Upper lobe of left lung (tissue), 6 donors: Measurements from ENCODE around the gene PHF21B. TPM values are rescaled to one million over a fixed set of nuclear protein-coding genes. Genes with fewer than 3 reads are reported as not detected.
"Not testable (repeated sequence)": the region's sequence is repeated elsewhere in the genome, so short reads cannot be mapped to it uniquely, and the experiment has no call there.

Experiments
- ATAC-seq, 2 donors: fragments of 200-7000 bp; cut with Tn5 transposase; one replicate each; pipeline ENCODE4 v1.9.1; 2022; ENCODE audit warnings: mild to moderate bottlenecking in 2 of 2, moderate library complexity in 2 of 2; ENCODE audit not compliant: low FRiP score in 2 of 2
- DNase-seq, 2 donors: peaks; one replicate each; pipeline ENCODE4 v3.0.0-alpha.2; 2019 to 2020
- H3K27ac ChIP-seq, 4 donors: fragments of 200-600 bp; sonication (generic); one replicate each; pipeline ENCODE4 v1.5.1; 2016 to 2019
- H3K27me3 ChIP-seq, 4 donors: fragments of 200-600 bp; sonication (generic); one replicate each; pipeline ENCODE4 v1.5.1; 2017 to 2019
- H3K36me3 ChIP-seq, 4 donors: fragments of 200-600 bp; sonication (generic); one replicate each; pipeline ENCODE4 v1.5.1; 2016 to 2019
- H3K4me1 ChIP-seq, 4 donors: fragments of 200-600 bp; sonication (generic); one replicate each; pipeline ENCODE4 v1.5.1; 2018 to 2019
- H3K4me3 ChIP-seq, 4 donors: fragments of 200-600 bp; sonication (generic); one replicate each; pipeline ENCODE4 v1.5.1; 2017 to 2019; ENCODE audit warnings: mild to moderate bottlenecking in 2 of 4, moderate library complexity in 1 of 4
- H3K9me3 ChIP-seq, 4 donors: fragments of 200-600 bp; sonication (generic); one replicate each; pipeline ENCODE4 v1.5.1; 2018 to 2019
- CTCF ChIP-seq, 6 experiments: fragments of 450-650 bp in 4 of 6; fragments of 200-600 bp in 2 of 6; sonication (generic) in 2 of 6; IDR thresholded peaks; one replicate each; pipeline ENCODE4 v1.5.1; 2016 to 2019; ENCODE audit warnings: antibody characterized with exemption in 6 of 6
- EP300 ChIP-seq, 4 donors: sonication (generic); formaldehyde crosslinking; IDR thresholded peaks; one replicate each; pipeline ENCODE4 v1.5.1; 2017; ENCODE audit warnings: antibody characterized with exemption in 4 of 4, control low read depth in 2 of 4
- POLR2A ChIP-seq, 4 donors: fragments of 450-650 bp; IDR thresholded peaks; one replicate each; pipeline ENCODE4 v1.5.1; 2016 to 2017; ENCODE audit warnings: antibody characterized with exemption in 4 of 4, mild to moderate bottlenecking in 2 of 4
- POLR2AphosphoS5 ChIP-seq, 2 donors: sonication (generic); formaldehyde crosslinking; IDR thresholded peaks; one replicate each; pipeline ENCODE4 v1.5.1; 2017; ENCODE audit warnings: antibody characterized with exemption in 2 of 2
- WGBS, 2 donors: methylation state at CpG; one replicate each; pipeline ENCODE4 v1.1.5; 2017 to 2018; 5-methylcytosine and 5-hydroxymethylcytosine counted together
- total RNA-seq, 6 donors: library from RNA; depleted of rRNA in 4 of 6; stranded (reverse); fragments of >200 nt in 4 of 6; gene quantifications; one replicate each; pipeline versions ENCODE4 v1.1.0 to v1.2.1, GENCODE V29; 2016 to 2021
- donor health status: DM: no; HTN: no; CAD: no; lungs with moderate emphysema.
- donor health status: DM: no; HTN: yes; CAD: no; lungs with severe emphysema.

The PHF21B gene
- total RNA-seq, 6 donors from 2014 or later = 0.06 to 0.24 TPM; not detected in 4

GRCh38 chr22:45053571-45053970, 43.8 kb upstream of the PHF21B start:
- DNase-seq (no peak), ATAC-seq (no peak)
- no peaks in the 10 kb centered on the region for H3K36me3 ChIP-seq
- no peak overlapping the region for H3K4me3 ChIP-seq
- no peaks in the 10 kb centered on the region for H3K9me3 ChIP-seq
- 78 to 79% methylated on average over 1 of the region's 1 CpG for WGBS, 2 donors
- peaks cover 0 to 4% (median 0%) of the 10 kb centered on the region in 4 donors for H3K27me3 ChIP-seq
- TF ChIP-seq POLR2A (IDR thresholded peaks at IDR 0.05) (no peak), EP300 (IDR thresholded peaks at IDR 0.05) (no peak), POLR2AphosphoS5 (IDR thresholded peaks at IDR 0.05) (no peak), CTCF (IDR thresholded peaks at IDR 0.05) (no peak)
- H3K4me1 ChIP-seq = no peaks in the 10 kb centered on the region
- no peak overlapping the region for H3K27ac ChIP-seq

GRCh38 chr22:45053094-45053493, 43.3 kb upstream of the PHF21B start:
- Histone ChIP-seq H3K4me3 (no peak overlapping the region), H3K27ac (no peak overlapping the region), H3K36me3 (no peaks in the 10 kb centered on the region), H3K9me3 (no peaks in the 10 kb centered on the region), H3K27me3 (peaks cover 0 to 4% (median 0%) of the 10 kb centered on the region in 4 donors), H3K4me1 (no peaks in the 10 kb centered on the region)
- TF ChIP-seq CTCF (IDR thresholded peaks at IDR 0.05) (no peak), EP300 (IDR thresholded peaks at IDR 0.05) (no peak), POLR2AphosphoS5 (IDR thresholded peaks at IDR 0.05) (no peak), POLR2A (IDR thresholded peaks at IDR 0.05) (no peak)
- DNase-seq = no peak
- WGBS, 2 donors = 63 to 65% methylated on average over 1 of the region's 1 CpG
- no peak for ATAC-seq

GRCh38 chr22:45052665-45053064, 42.9 kb upstream of the PHF21B start:
- H3K27ac ChIP-seq, H3K27me3 ChIP-seq, H3K4me3 ChIP-seq: not testable (repeated sequence)

GRCh38 chr22:45051946-45052345, 42.1 kb upstream of the PHF21B start:
- peaks cover 0 to 4% (median 0%) of the 10 kb centered on the region in 4 donors for H3K27me3 ChIP-seq

More at GRCh38 chr22:45052665-45053064, 42.9 kb upstream of the PHF21B start:
- not testable (repeated sequence) for H3K9me3 ChIP-seq, DNase-seq, H3K4me1 ChIP-seq, ATAC-seq, H3K36me3 ChIP-seq
- WGBS, 2 donors = 32 to 40% methylated on average over 3 of the region's 3 CpGs

GRCh38 chr22:45051419-45051818, 41.6 kb upstream of the PHF21B start:
- Histone ChIP-seq H3K27ac (no peak overlapping the region), H3K4me1 (no peaks in the 10 kb centered on the region), H3K36me3 (no peaks in the 10 kb centered on the region), H3K9me3 (no peaks in the 10 kb centered on the region), H3K27me3 (peaks cover 0 to 4% (median 0%) of the 10 kb centered on the region in 4 donors), H3K4me3 (no peak overlapping the region)
- ATAC-seq (no peak), DNase-seq (no peak)
- TF ChIP-seq POLR2A (IDR thresholded peaks at IDR 0.05) = no peak
- TF ChIP-seq POLR2AphosphoS5 (IDR thresholded peaks at IDR 0.05) = no peak
- TF ChIP-seq EP300 (IDR thresholded peaks at IDR 0.05) = no peak
- no peak for TF ChIP-seq CTCF (IDR thresholded peaks at IDR 0.05)
- 72 to 80% methylated on average over 8 of the region's 8 CpGs for WGBS, 2 donors

More at GRCh38 chr22:45051946-45052345, 42.1 kb upstream of the PHF21B start:
- no peaks in the 10 kb centered on the region for H3K36me3 ChIP-seq
- H3K9me3 ChIP-seq = no peaks in the 10 kb centered on the region
- H3K4me3 ChIP-seq = no peak overlapping the region
- no peak overlapping the region for H3K27ac ChIP-seq
- 89 to 90% methylated on average over 10 of the region's 10 CpGs for WGBS, 2 donors
- no peaks in the 10 kb centered on the region for H3K4me1 ChIP-seq
- TF ChIP-seq POLR2AphosphoS5 (IDR thresholded peaks at IDR 0.05) (no peak), CTCF (IDR thresholded peaks at IDR 0.05) (no peak), POLR2A (IDR thresholded peaks at IDR 0.05) (no peak), EP300 (IDR thresholded peaks at IDR 0.05) (no peak)
- no peak for DNase-seq
- ATAC-seq = no peak
